Right forelimb (tissue), 1 donor: ENCODE measurements around the gene MOSMO.
"Not testable (repeated sequence)": the region's sequence is repeated elsewhere in the genome, so short reads cannot be mapped to it uniquely, and the experiment has no call there.

Experiments
- DNase-seq: peaks from one replicate; pipeline ENCODE4 v3.0.0-alpha.2; 2018

The MOSMO gene

GRCh38 chr16:22004341-22004740 is 3.6 kb upstream of the MOSMO start:
- DNase-seq, result no peak

- DNase-seq, result no peak
Measured at GRCh38 chr16:22005746-22006145, 2.2 kb upstream of the MOSMO start.

DNA sequence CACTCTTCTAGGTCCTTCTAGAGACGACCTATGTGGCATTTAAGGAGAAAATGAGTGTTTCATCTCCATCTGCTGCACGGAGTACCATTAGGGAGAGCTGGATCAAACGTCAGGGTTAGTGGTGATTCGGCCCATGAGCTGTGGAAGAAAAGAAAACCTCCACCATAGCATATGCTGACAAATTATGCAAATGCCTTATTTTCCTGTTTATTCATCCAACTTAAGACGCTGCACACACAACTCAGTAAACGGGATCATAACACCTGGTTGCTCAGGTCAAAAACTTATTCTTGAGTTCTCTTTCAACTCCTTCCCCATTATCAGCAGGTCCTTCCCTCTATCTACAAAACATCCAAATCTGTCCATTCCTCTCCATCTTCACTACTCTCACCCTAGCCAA is 1.3 kb upstream of the MOSMO start:
- no peak for DNase-seq

GRCh38 chr16:22007159-22007508 is 777 bp upstream of the MOSMO start:
- no peak for DNase-seq

DNA sequence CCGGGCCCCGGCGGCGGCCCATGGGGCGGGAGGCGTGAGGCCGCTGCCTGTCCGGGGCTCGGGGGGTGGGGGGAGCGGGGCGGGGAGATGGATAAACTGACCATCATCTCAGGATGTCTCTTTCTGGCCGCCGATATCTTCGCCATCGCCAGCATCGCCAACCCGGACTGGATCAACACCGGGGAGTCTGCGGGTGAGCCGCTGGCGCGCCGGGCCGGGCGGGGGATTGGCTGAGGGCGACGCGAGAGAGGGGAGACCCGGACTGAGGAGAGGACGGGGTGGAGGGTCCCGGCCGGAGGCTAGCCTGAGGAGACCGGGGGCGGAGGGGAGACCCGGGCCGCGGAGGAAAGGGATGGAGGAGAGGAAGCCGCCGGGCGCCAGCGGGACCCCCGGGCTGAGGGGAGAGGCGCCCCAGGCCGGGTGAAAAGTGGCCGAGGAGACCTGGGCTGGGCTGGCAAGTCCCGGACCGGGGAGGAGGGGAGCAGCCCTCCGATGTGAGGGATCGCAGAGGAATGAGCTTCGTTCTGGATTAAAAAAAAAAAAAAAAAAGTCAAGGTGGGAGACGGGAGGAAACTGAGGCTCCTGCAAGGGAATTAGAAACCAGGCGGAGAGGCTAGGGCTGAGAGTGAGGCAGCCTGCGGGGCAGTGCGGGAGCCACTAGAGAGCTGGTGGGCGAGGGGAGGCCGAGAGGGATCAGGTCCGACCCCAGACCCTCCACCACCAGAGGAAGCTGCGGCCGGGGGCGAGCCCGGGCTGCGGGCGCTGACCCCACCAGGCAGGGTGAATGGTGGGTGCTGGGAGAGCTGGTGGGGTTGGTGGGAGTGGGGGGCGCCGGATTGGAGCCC is 526 bp downstream of the MOSMO start:
- DNase-seq, result no peak

DNA sequence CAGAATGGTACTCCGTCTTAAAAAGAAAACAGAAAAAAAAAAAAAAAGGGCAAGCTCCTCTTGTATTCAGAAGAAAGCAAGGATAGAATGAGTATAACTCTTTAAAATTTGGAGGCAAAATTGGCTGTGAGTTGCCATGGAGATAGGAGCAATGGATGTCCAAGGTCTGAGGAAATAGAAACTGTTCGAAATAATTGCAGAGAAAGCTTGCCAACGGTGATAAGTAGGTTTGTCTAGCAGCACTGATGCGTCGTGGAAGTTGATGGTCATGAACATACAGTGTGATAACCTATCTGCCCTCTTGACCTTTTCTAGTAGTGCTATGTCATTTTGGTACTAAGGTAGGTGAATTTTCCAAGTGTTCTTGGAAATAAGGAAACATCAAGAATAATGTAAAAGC is 3.0 kb downstream of the MOSMO start:
- no peak for DNase-seq

GRCh38 chr16:22012241-22012640 is 4.3 kb downstream of the MOSMO start:
- DNase-seq, result no peak

DNA sequence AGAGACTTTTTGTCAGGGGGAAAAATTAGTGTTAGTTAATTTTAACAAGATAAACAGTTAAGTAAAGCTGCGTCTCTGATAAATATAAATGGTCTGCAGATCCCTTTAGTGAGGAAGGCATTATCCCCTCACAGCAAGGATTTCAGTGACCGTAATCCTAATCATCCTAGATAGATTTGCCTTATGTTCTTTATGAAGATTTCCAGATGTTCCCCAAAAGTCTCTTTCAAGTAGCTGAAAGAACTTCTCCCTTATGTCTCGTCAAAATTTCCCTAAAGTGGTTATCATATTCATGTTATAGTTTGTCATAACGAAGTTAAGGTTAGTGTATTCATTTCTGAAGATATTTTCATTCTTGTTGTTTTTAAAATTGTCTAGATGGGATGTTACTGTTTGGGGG is 5.6 kb downstream of the MOSMO start:
- DNase-seq, result no peak

GRCh38 chr16:22014271-22014873 is 6.5 kb downstream of the MOSMO start:
- no peak for DNase-seq

DNA sequence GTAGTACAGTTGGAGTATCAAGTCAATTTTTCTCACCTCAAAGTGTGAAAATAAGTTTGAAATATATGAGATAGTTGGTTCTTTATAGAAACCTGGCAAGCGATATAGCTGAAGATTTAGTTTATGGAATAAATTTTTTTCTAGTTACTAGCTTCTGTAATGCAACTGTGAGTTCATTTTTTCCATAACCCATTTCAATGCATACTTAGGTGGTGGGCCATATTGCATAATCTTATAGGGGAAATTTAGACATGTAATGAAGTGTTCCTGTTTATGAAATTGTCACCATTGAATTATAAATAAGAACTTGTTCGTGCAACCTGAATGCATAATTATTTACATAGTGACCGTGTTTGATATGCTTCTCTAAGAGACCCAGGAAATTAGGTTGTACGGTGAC is 9.0 kb downstream of the MOSMO start:
- DNase-seq, result no peak

- no peak for DNase-seq
Measured at GRCh38 chr16:22018559-22018958, 10.6 kb downstream of the MOSMO start.

DNA sequence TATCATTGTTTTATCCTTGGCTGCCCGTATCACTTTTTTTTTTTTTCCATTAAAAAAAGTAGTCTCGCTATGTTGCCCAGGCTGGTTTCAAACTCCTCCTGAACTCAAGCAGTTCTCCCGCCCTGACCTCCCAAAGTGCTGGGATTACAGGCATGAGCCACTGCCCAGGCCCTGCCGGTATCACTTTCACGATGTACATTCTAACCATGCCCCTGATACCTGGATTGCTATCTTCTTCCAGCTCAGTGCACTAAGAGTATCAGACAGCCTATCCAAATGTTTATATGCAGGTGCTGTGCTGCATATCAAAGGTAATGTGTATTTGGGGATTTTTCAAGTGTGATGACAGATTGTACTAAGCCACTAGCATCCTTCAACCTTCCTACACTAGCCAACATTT is 14.2 kb downstream of the MOSMO start:
- DNase-seq, result no peak

GRCh38 chr16:22023505-22023904 is 15.6 kb downstream of the MOSMO start:
- no peak for DNase-seq

- DNase-seq, result not testable (repeated sequence)
Measured at GRCh38 chr16:22024785-22025184, 16.9 kb downstream of the MOSMO start.

DNA sequence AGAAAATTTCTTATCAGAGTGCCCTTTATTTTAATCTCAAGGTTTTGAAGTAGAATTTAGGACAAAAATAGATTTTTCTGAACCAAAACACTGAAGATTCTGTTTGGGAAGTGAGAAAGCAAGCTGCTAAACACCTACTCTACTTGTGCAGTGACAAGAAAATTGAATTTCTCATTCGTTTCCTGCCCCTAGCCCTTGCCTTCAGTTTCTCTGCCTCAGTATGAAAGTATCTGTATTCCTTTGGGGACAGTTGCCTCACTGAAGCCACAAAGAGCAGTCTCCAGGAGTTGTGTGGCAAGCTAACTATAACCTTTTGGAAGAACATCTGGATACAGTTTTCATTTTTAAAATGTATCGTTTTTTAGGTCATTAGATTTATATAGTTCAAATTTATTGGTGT is 19.7 kb downstream of the MOSMO start:
- DNase-seq, result no peak

GRCh38 chr16:22029632-22030031 is 21.7 kb downstream of the MOSMO start:
- DNase-seq, result no peak

DNA sequence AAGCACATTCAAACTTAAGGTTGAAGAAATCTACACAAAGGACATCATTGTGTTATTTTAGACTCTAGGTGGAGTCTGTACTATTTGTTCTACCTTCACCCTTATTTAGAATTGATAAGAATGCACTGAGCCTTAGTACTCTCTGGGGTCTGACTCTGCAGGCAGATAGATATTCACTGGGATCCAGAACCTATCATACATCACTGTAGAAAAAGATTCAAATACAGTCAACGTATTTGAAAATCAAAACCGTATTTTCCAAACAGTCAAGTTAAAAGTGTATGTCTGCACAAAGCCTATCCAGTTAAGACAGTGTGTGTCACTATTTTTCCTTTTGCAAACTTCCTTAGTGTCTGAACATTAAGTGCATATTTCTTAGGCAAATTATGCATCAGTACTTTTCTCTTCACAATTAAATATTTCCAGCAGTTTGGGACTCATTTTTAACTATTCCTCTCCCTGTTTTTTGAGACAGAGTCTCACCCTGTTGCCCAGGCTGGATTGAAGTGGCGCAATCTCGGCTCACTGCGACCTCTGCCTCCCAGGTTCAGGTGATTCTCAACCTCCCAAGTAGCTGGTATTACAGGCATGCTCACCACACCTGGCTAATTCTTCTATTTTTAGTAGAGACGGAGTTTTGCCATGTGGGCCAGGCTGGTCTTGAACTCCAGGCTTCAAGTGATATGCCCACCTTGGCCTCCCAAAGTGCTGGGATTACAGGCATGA is 22.3 kb downstream of the MOSMO start:
- DNase-seq, result no peak

- no peak for DNase-seq
Measured at GRCh38 chr16:22031483-22032083, 23.7 kb downstream of the MOSMO start.

- DNase-seq, result no peak
Measured at GRCh38 chr16:22034503-22034902, 26.6 kb downstream of the MOSMO start.

DNA sequence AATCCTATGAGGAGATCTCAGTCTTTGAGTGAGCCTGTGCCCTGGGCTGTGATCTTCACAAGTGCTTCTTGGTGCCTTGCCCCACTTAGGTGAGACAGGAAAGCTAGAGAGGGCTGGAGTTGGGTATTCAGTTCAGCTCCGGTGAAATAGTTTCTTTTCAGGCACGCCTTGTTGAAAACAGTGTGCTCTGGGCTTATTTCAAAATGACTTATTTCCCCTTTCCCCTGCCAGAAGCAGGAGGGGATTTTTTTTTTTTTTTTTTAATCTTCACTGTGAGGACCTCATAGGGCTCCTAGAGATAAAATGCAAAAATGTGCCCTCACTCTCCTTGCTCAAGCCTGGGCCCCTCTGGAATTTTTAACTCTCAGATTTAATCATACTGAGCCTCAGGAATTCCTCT is 27.2 kb downstream of the MOSMO start:
- DNase-seq, result no peak

DNA sequence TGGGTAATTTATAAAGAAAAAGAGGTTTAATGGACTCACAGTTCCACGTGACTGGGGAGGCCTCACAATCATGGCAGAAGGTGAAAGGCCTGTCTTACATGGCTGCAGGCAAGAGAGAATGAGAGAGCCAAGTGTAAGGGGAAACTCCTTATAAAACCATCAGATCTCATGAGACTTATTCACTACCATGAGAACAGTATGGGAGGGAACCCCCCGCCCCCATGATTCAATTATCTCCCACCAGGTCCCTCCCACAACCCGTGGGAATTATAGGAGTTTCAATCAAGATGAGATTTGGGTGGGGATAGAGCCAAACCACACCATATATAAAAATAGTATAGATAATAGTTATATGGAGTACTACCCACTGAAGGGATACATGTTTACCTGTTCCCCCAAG is 36.0 kb downstream of the MOSMO start:
- not testable (repeated sequence) for DNase-seq

GRCh38 chr16:22045888-22046287 is 38.0 kb downstream of the MOSMO start:
- DNase-seq, result not testable (repeated sequence)

GRCh38 chr16:22050963-22051362 is 43.1 kb downstream of the MOSMO start:
- DNase-seq, result no peak

- DNase-seq, result no peak
Measured at GRCh38 chr16:22052980-22053379, 45.1 kb downstream of the MOSMO start.
